Hematopoietic multipotent progenitor cell treated with erythropoietin and hydrocortisone succinate and interleukin-3 and kit ligand, for 15 days (in vitro differentiated cells): ENCODE data around the gene NPAS2.

Source experiments
- DNase-seq: peaks from one replicate; pipeline ENCODE4 v3.0.0-alpha.2; 2015; ENCODE audit warnings: low spot score

The NPAS2 gene

GRCh38 chr2:100853909-100854810 lies 34.2 kb downstream of the NPAS2 start:
- no peak for DNase-seq

GRCh38 chr2:100855084-100855483 lies 35.1 kb downstream of the NPAS2 start:
- no peak for DNase-seq

GRCh38 chr2:100855606-100856005 lies 35.7 kb downstream of the NPAS2 start:
- DNase-seq, result no peak

GRCh38 chr2:100856732-100857131 lies 36.8 kb downstream of the NPAS2 start:
- DNase-seq, result no peak

GRCh38 chr2:100857341-100857740 lies 37.4 kb downstream of the NPAS2 start:
- DNase-seq, result no peak

- DNase-seq, result no peak
These were observed 38.0 kb downstream of the NPAS2 start for GRCh38 chr2:100857915-100858314.

- DNase-seq, result no peak
These were observed 40.0 kb downstream of the NPAS2 start for GRCh38 chr2:100859902-100860301.

GRCh38 chr2:100861340-100861739 lies 41.4 kb downstream of the NPAS2 start:
- no peak for DNase-seq

- no peak for DNase-seq
These were observed 42.1 kb downstream of the NPAS2 start for GRCh38 chr2:100862081-100862480.

- DNase-seq, result no peak
These were observed 46.0 kb downstream of the NPAS2 start for GRCh38 chr2:100865816-100866460.

GRCh38 chr2:100868083-100868482 lies 48.1 kb downstream of the NPAS2 start:
- DNase-seq, result no peak

GRCh38 chr2:100869120-100869519 lies 49.2 kb downstream of the NPAS2 start:
- no peak for DNase-seq

- no peak for DNase-seq
These were observed 51.0 kb downstream of the NPAS2 start for GRCh38 chr2:100870652-100871531.

GRCh38 chr2:100875516-100876230 lies 55.7 kb downstream of the NPAS2 start:
- no peak for DNase-seq

- no peak for DNase-seq
These were observed 56.4 kb downstream of the NPAS2 start for GRCh38 chr2:100876231-100876860.

- no peak for DNase-seq
These were observed 57.6 kb downstream of the NPAS2 start for GRCh38 chr2:100877555-100877954.

GRCh38 chr2:100878000-100878791 lies 58.3 kb downstream of the NPAS2 start:
- DNase-seq, result no peak

- DNase-seq, result no peak
These were observed 59.4 kb downstream of the NPAS2 start for GRCh38 chr2:100879296-100879695.

- no peak for DNase-seq
These were observed 60.1 kb downstream of the NPAS2 start for GRCh38 chr2:100880036-100880435.

- no peak for DNase-seq
These were observed 60.8 kb downstream of the NPAS2 start for GRCh38 chr2:100880730-100881129.
